HG03039 (cell line): ENCODE results near the gene EPHA5.

Source experiments
- ATAC-seq: cut with Tn5 transposase; IDR thresholded peaks from one replicate; pipeline ENCODE4 v1.9.1; 2021; ENCODE audit warnings: mild to moderate bottlenecking, moderate library complexity; ENCODE audit not compliant: unreplicated experiment

Gene EPHA5

DNA sequence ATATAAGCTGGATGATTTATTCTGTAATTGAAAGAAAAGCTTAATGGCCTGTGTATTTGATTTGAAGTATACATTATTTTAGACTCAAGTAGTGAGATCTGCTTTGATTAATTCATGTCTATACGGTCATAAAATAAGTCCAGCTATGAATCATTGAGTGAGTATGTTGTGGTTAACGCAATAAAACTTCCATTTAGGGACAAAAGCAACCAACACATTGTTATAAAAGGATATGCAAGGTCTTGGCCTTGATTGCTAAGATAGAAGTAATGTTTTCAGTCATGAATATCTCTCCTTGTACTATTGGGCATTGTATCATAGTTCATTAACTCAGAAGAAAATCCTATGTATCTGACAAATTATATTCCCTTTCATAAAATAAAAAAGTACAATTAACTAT, 162.1 kb downstream of the EPHA5 start:
- ATAC-seq: no peak

DNA sequence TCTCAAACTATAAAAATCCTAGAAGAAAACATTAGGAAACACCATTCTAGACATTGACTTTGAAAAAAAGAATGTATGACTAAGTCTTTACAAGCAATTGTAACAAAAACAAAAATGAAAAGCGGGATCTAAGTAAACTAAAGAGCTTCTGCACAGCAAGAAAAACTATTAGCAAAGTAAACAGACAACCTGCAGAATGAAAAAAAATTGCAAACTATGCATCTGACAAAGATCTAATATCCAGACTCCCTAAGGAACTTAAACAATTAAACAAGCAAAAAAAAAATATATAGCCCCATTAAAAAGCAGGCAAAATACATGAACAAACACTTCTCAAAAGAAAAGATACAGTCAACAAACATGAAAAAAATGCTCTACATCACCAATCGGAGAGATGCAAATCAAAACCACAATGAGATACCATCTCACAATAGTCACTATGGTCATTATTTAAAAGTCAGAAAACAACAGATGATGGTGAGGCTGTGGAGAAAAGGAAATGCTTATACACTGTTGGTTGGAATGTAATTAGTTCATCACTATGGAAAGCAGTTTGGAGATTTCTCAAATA, 168.1 kb downstream of the EPHA5 start:
- no peak for ATAC-seq

DNA sequence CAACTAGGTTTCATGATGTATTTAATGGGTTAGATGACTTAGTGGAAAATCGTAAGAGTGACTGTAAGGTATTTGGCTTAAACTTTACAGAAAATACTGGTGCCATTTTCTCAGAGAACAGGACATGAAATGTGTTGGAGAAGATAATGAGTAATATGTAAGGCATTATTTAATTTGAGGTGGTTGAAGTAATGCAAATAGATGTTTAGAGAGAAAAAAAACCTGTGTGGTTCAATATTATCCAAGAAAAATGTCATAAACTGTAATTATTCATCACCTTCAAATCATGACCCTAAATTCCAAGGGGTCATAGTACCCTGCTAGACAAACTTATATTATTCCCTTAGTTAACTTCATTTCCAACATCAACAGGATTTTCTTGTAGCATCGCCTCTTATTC, 171.7 kb downstream of the EPHA5 start:
- ATAC-seq: no peak

DNA sequence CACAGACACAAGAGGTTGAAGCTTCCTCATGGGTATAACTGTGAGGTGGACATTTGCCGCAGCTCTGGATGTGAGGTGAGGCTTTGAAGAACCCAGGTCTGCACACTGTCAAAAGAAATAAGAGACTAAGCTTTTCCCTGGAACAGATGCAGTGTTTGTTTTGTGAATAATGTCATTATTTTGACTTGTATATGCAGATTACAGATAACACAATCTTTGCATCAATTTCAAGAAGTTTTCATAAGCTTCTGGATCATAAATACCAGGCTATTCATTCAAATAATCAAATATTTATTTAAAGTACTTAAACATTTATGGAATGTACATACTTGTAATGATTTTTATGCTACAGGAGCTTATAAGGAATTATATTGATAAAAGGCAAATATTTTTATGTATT, 174.8 kb downstream of the EPHA5 start:
- ATAC-seq: no peak

DNA sequence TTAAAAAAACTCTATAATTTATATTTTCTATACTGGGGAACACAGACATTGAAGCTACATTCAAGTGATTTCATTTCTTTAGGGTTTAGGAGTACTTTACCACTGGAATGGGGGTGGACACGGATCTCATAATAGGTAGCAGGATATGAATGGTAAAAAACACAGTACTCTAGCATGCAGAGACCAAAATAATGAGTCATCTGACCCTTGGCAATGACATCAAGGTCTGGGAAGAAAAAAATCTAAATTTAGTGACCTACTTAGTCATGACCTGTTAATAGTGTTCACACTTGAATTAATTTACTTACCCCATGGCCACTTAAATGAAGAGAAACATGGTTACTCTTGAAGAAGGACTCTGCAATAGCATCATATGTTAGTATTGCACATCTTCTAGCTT, 187.9 kb downstream of the EPHA5 start:
- ATAC-seq: no peak

DNA sequence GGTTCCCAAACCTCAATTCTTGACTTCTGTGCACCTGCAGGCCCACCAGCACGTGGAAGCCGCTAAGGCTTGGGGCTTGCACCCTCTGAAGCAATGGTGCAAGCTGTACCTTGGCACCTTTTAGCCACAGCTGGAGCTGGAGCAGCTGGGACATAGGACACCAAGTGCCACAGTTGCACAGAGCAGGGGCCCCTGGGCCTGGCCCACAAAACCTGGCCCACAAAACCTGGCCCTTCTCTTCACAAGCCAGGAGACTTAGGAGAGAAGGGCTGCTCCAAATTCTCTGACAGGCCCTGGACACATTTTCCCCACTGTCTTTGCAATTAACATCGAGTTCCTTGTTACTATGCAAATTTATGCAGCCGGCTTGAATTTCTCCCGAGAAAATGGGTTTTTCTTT, 197.8 kb downstream of the EPHA5 start:
- ATAC-seq: no peak

DNA sequence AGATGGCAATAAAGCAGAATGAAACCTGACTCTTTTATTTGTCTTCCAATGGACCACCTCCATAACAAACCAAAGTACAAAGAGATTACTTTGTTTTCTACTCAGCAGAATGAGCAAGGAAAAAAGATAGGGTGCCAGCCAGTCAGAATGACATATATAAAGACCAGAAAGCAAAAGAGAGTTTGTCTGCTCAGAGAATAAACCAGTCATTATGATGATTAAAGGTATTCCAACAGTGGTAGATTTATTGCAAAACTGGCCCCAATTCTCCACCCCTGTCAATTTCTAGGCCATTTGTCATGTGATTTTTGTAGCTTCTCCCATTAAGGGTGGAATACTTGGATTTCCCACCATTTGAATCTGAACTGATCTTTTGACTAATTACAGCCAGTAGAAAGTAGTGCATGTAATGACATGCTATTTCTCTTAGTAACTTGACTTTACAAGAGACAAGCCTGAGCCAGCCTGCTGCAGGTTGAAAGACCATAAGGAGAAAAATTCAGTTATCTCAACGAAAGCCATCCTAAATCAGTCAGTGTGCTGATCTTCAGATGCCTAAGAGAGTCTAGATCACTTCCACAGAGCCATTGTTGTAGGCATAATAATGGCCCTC, 203.1 kb downstream of the EPHA5 start:
- no peak for ATAC-seq

DNA sequence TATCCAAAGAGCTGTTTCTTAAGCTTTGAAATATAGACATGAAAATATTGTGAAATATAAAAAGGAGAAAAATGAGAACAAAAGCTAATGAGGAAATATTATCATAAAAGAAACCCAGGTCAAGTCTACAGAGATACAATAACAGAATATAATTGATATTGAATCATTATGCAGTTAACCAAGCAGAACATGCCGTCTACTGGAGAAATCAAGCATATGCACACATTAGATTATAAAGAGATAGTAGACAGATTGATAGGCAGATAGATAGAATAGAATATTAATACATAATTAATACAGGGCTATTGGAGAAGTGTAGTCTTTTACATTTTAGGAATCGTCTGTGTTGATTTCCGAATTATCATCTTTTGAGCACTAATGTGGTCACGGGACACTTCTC, 208.5 kb downstream of the EPHA5 start:
- ATAC-seq: no peak

DNA sequence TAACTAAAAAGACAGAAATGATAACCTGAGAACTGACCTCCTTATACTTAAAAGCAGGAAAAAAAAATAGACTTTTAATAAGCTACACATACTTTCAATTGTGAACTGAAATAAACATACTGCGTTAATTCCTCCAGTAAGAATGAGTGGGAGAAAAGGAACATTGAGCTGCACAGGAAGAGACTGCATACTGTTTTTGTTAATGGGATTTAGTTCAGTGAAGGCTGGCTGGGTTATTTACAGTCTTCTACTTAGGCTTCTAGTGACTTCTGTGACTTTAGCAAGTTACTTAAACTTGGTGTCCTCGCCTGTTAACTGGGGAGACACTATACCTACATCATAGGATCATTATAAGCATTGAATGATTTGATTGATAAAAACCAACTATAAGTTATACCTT, 213.3 kb downstream of the EPHA5 start:
- no peak for ATAC-seq

DNA sequence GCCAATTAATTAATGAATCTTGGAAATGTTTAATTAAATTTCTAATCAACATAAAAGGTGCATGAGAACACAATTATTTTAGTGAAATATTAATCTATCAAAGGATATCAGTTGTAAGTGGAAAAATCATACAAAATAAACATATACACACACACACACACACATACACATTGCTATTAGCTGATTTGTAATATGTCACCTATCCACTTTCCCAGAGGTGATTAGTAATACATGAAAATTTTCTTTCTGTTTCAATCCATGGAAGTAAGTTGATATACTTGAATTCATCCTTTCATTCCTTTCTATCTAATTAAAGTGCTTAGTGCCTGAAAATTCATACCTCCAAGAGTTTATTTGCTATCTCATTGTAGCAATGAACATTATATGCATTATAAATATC, 213.7 kb downstream of the EPHA5 start:
- no peak for ATAC-seq

DNA sequence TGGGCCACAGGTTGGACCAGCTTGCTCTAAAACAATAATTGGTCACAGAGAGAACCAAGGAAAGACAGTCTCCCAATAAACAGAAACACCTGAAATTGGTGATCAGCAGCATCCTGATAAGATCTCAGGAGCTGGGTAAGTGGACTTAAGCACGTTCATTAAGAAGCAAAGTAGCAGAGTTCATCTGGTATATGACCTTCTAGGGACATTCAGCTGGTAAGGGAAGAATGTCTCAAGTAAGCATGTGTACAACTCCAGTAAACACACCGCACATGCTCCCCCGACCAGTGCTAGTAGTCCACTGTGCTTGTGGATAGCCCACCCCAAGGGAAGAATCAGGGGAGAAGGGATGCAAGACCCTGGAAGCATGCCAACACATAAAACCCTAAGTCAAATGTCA, 216.9 kb downstream of the EPHA5 start:
- ATAC-seq: no peak

DNA sequence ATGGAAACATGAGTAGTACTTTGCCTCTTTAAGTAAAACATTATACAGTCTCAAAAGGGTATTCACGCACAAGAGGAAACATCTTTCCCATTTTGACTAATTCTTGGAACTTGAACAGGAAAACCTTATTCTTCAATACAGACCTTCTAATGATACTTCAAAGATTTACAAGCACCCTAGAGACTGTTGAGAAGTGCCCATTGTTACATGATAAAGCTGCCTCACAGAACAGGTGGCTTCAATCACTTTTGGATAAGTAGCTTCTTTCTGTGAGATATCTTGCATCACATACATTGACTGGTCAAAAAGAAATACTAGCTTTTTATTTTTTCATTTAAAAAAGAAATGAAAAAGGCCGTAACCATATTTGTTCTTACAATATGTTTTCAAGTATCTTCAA, 219.4 kb downstream of the EPHA5 start:
- ATAC-seq: no peak

DNA sequence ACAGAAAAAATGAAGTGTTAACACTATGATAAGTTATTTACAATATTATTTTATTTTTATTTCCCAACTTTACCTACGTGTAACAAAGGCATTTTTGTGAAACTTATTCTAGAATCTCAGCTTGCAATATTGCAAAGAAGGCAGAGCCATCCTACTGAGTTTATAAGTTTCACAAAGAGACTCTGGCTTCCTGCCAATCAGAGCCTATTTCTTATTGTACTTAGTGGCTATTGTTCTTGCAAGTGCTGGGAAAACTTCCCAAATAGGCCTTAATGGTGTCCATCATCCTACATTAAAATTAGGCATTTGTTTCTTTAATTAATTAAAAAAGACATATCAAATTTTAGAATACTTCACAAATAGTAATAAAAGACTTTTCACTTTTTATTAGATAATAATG, 233.2 kb downstream of the EPHA5 start:
- no peak for ATAC-seq

DNA sequence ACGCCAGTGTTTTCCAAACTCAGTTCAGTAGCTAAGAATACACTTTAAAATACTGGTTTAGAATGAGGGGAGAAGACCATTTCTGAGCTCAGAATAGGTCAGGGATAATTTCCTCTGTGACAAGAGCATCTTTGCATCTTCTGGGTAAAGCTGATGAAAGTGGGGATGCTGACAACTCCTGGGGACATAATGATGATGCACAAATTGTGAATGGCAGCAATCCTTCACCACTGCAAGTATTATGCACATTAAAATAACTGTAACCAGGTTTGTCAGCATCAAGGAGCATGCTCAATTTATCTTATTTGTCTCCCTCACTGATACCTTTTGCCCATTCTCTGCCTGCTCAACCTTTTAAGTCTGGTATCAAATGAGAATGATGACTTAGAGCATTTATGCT, 248.2 kb downstream of the EPHA5 start:
- ATAC-seq: no peak

DNA sequence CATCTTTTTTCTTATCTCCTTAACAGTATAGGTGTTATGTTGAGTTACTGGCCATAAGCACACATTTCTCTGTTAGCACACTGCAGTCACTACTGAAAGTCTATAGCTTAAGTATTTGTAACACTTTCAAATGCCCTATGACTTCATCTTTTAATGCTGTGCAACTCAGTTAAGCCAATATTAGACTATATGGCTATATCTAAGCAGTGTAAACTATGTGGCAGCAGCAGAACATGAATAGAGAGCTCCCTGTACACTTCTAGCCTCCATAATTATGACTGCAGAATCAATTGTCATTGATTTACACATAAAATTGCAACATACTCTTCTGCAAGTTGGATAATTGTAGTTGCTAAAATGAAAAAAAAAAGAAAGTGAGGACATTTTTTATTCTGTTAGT, 250.3 kb downstream of the EPHA5 start:
- ATAC-seq: no peak

DNA sequence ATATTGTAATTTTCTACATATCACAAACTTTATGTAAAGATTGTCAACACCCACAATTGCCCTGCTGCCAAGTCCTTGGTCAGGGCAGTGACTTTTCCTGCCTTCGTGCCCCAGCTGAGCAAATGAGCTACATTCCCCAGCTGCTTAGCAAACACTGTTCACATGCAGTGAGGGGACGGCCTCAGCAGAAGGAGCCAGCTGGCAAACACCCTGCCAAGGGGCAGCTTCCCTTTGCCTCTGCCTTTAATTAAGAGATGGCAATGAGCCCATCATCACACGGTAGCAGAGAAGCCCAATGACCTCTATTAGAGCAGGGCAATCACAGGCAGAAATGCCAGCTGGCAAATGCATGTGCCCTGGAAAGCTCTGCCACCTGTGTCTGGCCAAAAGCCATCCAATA, 253.4 kb downstream of the EPHA5 start:
- ATAC-seq: no peak

DNA sequence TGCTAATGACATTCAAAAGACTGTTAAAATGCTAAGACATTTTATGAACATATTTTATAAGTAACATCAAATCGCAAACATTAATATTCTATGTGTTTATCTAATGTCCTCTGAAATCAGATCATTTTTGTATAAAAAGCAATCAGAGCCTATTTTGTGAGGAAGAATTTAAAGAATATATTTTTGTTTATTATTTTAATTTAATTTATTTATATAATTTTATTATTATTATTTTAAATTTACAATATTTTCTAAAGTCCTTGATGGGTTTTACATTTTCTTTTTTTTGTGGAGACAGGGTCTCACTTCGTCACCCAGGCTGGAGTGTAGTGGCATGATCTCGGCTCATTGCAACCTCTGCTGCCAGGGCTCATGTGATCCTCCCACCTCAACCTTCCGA, 262.8 kb downstream of the EPHA5 start:
- ATAC-seq: no peak

DNA sequence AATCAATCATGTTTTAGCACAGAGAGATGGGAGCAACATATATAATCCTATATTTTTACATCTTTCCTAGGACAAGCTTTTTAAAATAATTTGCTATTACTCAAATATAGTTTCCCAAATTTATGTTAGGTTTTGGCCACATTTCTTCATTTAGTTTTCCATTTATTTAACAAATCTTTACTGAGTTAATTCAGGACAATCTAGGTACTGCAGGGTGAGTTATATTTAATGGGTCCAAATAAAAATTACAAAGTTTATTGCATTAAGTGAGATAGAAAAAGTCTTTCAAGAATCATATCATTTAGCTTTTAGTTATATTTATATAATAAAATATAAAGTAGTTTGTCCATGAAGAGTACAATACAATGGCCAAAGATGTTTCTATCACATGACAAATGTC, 269.2 kb downstream of the EPHA5 start:
- no peak for ATAC-seq

DNA sequence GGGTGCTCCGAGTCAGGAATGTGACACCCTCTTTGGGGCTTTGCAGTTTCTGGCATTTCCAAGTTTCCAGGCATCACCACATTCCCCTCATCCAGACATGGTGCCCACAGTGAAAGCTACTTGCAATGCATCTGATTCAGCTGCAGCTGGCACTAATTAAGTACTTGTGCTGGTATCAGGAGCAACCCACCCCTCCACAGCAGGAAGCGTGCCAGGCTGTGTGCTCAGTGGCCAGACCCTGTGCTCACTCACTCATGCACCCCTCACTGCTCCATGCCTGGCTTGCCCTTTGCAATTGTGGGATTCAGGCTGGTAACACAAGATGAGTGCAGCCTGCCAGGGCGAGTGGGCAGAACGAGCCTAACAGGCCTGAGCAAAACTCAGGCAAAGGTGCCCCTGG, 271.2 kb downstream of the EPHA5 start:
- ATAC-seq: no peak

DNA sequence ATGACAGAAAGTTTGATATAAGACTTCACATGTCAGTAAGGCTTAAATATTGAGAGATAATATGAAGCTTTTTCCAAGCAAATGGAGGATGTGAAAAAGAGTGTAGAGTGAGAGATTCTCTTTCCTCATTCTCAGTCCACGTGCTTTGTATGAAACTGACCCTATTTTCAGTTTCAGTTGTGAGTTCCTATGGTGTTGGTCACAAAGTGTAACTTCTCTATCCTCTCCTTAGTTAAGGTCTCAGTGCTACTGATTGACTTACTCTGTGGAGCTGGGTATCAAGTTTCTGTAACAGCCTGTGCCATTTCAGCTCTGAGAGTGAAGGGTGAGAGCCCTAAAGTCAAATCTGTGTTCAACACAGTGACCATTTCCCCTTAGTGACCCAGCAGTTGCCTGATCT, 277.2 kb downstream of the EPHA5 start:
- ATAC-seq: no peak

DNA sequence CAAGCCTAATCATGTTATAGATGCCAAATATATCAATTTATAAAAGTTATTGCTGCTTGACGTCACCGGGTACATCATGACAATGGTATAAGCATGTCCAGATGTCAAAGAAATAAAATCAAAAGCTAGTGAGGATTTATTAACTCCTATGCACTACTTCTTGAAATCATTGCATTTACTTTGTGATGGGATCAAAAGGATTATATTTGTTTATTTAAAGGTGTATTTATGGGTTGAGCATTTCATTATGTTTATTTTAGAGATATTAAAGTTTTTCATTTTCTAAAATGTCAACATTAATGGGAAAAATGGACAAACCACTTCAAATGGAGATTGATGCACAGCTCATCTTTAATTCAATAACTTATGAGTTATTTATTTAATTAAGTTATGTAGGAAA, 277.8 kb downstream of the EPHA5 start:
- ATAC-seq: no peak

DNA sequence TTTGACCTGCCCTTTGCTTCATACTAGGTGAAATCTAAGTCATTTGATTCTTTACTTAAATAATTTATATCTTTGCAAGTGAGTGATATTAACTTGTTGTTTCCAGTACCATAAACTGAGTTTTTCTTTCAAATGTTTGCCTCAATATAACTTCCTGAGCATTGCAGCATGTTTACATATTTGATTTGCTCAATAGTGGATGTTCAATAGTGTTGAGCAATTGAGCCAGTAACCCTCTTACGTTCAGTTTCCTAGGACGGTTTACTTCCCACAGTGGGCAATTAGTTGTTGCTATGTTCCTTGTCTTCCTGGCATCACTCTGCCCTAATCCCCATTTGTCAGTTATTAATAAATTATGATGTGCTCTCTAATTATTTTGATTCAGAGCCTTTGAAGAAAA, 278.5 kb downstream of the EPHA5 start:
- no peak for ATAC-seq

DNA sequence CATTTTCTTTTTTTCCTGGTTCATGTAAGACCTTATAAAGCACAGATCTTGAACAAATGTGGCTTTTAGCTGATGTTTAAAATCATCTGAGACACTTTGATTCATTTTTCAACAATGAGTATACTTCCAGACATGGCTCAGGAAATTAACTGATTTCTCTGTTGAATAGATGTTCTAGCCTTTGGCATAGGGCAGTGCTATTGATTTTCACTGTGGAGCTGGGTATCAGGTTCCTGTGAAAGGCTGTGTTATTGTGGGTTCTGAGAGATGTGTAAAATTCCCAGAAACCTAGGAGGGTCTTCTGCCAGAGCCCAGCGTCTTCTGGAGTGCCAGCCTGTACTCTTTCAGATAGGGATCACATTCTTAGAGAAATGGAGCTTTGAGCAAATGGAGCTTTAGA, 278.9 kb downstream of the EPHA5 start:
- ATAC-seq: no peak
